ENCODE results near the gene LRRC7.
"Not testable (repeated sequence)": the region's sequence is repeated elsewhere in the genome, so short reads cannot be mapped to it uniquely, and the experiment has no call there.

GRCh38 chr1:69717834-69718233 is 150.1 kb downstream of the LRRC7 start:
- TF ChIP-seq, protein P1, sequence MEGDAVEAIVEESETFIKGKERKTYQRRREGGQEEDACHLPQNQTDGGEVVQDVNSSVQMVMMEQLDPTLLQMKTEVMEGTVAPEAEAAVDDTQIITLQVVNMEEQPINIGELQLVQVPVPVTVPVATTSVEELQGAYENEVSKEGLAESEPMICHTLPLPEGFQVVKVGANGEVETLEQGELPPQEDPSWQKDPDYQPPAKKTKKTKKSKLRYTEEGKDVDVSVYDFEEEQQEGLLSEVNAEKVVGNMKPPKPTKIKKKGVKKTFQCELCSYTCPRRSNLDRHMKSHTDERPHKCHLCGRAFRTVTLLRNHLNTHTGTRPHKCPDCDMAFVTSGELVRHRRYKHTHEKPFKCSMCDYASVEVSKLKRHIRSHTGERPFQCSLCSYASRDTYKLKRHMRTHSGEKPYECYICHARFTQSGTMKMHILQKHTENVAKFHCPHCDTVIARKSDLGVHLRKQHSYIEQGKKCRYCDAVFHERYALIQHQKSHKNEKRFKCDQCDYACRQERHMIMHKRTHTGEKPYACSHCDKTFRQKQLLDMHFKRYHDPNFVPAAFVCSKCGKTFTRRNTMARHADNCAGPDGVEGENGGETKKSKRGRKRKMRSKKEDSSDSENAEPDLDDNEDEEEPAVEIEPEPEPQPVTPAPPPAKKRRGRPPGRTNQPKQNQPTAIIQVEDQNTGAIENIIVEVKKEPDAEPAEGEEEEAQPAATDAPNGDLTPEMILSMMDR (IDR thresholded peaks at IDR 0.05; ENCODE audit: control extremely low read depth in 1 of 3, insufficient read depth in 1 of 3, low read depth in 1 of 3, low read length in 3 of 3), result not testable (repeated sequence)
- TF ChIP-seq JUND (IDR thresholded peaks at IDR 0.05; ENCODE audit: low read length); POLR2A (IDR thresholded peaks at IDR 0.05; ENCODE audit: control extremely low read depth in 1 of 2, low read depth in 2 of 2, low read length in 2 of 2); EP300 (IDR thresholded peaks at IDR 0.05; ENCODE audit: borderline replicate concordance in 1 of 2, low read depth in 2 of 2, low read length in 2 of 2); SP1 (IDR thresholded peaks at IDR 0.05; ENCODE audit: low read depth, low read length); TEAD4 (IDR thresholded peaks at IDR 0.05; ENCODE audit: low read depth, low read length); YY1 (IDR thresholded peaks at IDR 0.05; ENCODE audit: low read depth, low read length); CHD2 (IDR thresholded peaks at IDR 0.05; ENCODE audit: low read length); SRF (IDR thresholded peaks at IDR 0.05; ENCODE audit: low read depth, low read length): not testable (repeated sequence)
- TF ChIP-seq, protein P2, sequence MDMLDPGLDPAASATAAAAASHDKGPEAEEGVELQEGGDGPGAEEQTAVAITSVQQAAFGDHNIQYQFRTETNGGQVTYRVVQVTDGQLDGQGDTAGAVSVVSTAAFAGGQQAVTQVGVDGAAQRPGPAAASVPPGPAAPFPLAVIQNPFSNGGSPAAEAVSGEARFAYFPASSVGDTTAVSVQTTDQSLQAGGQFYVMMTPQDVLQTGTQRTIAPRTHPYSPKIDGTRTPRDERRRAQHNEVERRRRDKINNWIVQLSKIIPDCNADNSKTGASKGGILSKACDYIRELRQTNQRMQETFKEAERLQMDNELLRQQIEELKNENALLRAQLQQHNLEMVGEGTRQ (IDR thresholded peaks at IDR 0.05; ENCODE audit: low read length), result not testable (repeated sequence)
